Measurements from ENCODE around the gene KCNN1.

- TF ChIP-seq CTCF (IDR thresholded peaks at IDR 0.05), result no peak
- TF ChIP-seq POLR2AphosphoS5 (IDR thresholded peaks at IDR 0.05), result no peak
- TF ChIP-seq EP300 (IDR thresholded peaks at IDR 0.05), result no peak
Measured at GRCh38 chr19:17957149-17957849, 9.6 kb upstream of the KCNN1 start.
